ENCODE measurements around the gene CLDN1.

Gene CLDN1

GRCh38 chr3:190345027-190345821, 23.0 kb upstream of the CLDN1 start:
- H3K36me3 Mint-ChIP-seq (ENCODE audit: low read depth): no peaks in the 10 kb centered on the region
- ATAC-seq (no peak), DNase-seq (no peak)
- H3K27ac Mint-ChIP-seq: no peak overlapping the region
- H3K27me3 Mint-ChIP-seq: peaks cover 16% of the 10 kb centered on the region
- H3K9me3 Mint-ChIP-seq: peaks cover 12% of the 10 kb centered on the region
- H3K4me3 Mint-ChIP-seq: no peak overlapping the region
- H3K4me1 Mint-ChIP-seq: no peaks in the 10 kb centered on the region

DNA sequence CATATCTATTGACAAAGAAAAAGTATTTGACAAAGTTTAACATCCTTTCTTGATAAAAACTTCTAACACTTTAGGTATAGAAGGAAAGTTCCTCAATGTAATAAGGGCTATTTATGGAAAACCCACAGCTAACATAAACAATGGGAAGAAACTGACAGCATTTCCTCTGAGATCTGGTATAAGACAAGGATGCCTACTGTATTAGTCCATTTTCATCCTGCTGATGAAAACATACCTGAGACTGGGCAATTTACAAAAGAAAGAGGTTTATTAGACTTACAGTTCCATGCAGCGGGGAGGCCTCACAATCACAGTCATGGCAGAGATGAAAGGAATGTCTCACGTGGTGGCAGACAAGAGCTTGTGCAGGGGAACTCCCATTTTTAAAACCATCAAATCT, 17.8 kb upstream of the CLDN1 start:
- Mint-ChIP-seq H3K27me3 (peaks cover 7% of the 10 kb centered on the region), H3K27ac (no peak overlapping the region), H3K4me3 (no peak overlapping the region), H3K36me3 (ENCODE audit: low read depth) (no peaks in the 10 kb centered on the region), H3K4me1 (no peaks in the 10 kb centered on the region), H3K9me3 (peaks cover 8% of the 10 kb centered on the region)
- ATAC-seq: no peak
- no peak for DNase-seq

- H3K36me3 Mint-ChIP-seq (ENCODE audit: low read depth): no peaks in the 10 kb centered on the region
- peaks cover 8% of the 10 kb centered on the region for H3K9me3 Mint-ChIP-seq
- H3K4me3 Mint-ChIP-seq: no peak overlapping the region
- peak; percentile 57 for ATAC-seq
- DNase-seq: no peak
- no peak overlapping the region for H3K27ac Mint-ChIP-seq
- no peaks in the 10 kb centered on the region for H3K4me1 Mint-ChIP-seq
- peaks cover 8% of the 10 kb centered on the region for H3K27me3 Mint-ChIP-seq
Observed at GRCh38 chr3:190339130-190339529, 16.9 kb upstream of the CLDN1 start.

DNA sequence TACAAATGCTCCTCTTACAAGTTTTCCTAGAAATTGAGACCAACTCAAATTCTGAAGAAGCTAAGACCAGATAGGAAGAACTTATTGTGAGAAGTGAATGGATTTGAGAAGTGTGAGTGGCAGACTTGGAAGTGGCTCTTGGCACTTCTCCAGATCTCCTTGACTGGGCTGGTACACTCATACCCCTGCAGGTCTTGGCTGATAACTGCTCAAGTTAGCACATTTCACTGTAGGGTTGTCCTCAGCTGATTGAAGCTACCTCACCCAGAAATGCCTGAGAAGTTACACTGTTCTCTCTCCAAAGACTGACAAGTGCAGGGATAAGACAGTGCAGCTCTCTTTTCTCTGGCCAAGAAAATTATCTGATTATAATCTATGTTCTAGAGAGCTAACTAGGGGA, 16.5 kb upstream of the CLDN1 start:
- no peaks in the 10 kb centered on the region for H3K4me1 Mint-ChIP-seq
- no peak overlapping the region for H3K4me3 Mint-ChIP-seq
- ATAC-seq (no peak), DNase-seq (no peak)
- no peaks in the 10 kb centered on the region for H3K36me3 Mint-ChIP-seq (ENCODE audit: low read depth)
- no peak overlapping the region for H3K27ac Mint-ChIP-seq
- peaks cover 9% of the 10 kb centered on the region for H3K27me3 Mint-ChIP-seq
- peaks cover 8% of the 10 kb centered on the region for H3K9me3 Mint-ChIP-seq

GRCh38 chr3:190337301-190337700, 15.1 kb upstream of the CLDN1 start:
- DNase-seq: no peak
- Mint-ChIP-seq H3K4me3 (no peak overlapping the region), H3K36me3 (ENCODE audit: low read depth) (no peaks in the 10 kb centered on the region), H3K4me1 (no peaks in the 10 kb centered on the region), H3K27ac (no peak overlapping the region), H3K27me3 (peaks cover 2% of the 10 kb centered on the region), H3K9me3 (peaks cover 8% of the 10 kb centered on the region)
- no peak for ATAC-seq

- Mint-ChIP-seq H3K4me1 (no peaks in the 10 kb centered on the region), H3K36me3 (ENCODE audit: low read depth) (no peaks in the 10 kb centered on the region), H3K4me3 (no peak overlapping the region), H3K9me3 (peaks cover 8% of the 10 kb centered on the region), H3K27me3 (peaks cover 2% of the 10 kb centered on the region), H3K27ac (no peak overlapping the region)
- DNase-seq (no peak), ATAC-seq (no peak)
Observed at GRCh38 chr3:190336516-190337189, 14.4 kb upstream of the CLDN1 start.

- no peak for ATAC-seq
- no peak overlapping the region for H3K4me3 Mint-ChIP-seq
- no peaks in the 10 kb centered on the region for H3K9me3 Mint-ChIP-seq
- no peaks in the 10 kb centered on the region for H3K36me3 Mint-ChIP-seq (ENCODE audit: low read depth)
- no peaks in the 10 kb centered on the region for H3K4me1 Mint-ChIP-seq
- DNase-seq: no peak
- peaks cover 10% of the 10 kb centered on the region for H3K27me3 Mint-ChIP-seq
- H3K27ac Mint-ChIP-seq: no peak overlapping the region
Observed at GRCh38 chr3:190333961-190334360, 11.7 kb upstream of the CLDN1 start.

GRCh38 chr3:190330936-190331734, 8.9 kb upstream of the CLDN1 start:
- no peak overlapping the region for H3K4me3 Mint-ChIP-seq
- ATAC-seq: no peak

DNA sequence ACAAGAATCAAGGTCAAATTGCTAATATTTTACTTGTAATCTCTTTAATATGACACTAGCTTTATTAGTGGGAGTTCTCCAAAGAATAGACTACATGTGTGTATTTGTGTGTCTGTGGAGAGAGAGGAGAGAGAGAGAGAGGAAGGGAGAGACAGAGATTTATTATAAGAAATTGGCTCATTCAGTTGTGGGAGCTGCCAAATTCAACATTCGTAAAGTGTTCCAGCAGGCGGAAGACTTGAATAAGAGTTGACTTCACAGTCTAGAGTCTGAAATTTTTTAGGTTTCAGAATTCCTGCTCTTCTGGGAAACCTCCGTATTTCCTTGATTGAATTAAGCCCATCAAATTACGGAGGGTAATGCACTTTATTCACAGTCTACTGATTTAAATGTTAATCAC, 4.7 kb upstream of the CLDN1 start:
- Mint-ChIP-seq H3K27me3 (peaks cover 47% of the 10 kb centered on the region), H3K4me1 (peaks cover 13% of the 10 kb centered on the region), H3K9me3 (no peaks in the 10 kb centered on the region), H3K27ac (no peak overlapping the region), H3K36me3 (ENCODE audit: low read depth) (no peaks in the 10 kb centered on the region), H3K4me3 (no peak overlapping the region)
- DNase-seq (no peak), ATAC-seq (no peak)

More at GRCh38 chr3:190330936-190331734, 8.9 kb upstream of the CLDN1 start:
- H3K27me3 Mint-ChIP-seq: peaks cover 24% of the 10 kb centered on the region
- H3K36me3 Mint-ChIP-seq (ENCODE audit: low read depth): no peaks in the 10 kb centered on the region
- no peak overlapping the region for H3K27ac Mint-ChIP-seq
- H3K9me3 Mint-ChIP-seq: no peaks in the 10 kb centered on the region
- H3K4me1 Mint-ChIP-seq: peaks cover under 1% of the 10 kb centered on the region
- DNase-seq: no peak

GRCh38 chr3:190326361-190326760, 4.1 kb upstream of the CLDN1 start:
- ATAC-seq (no peak), DNase-seq (no peak)
- Mint-ChIP-seq H3K4me3 (no peak overlapping the region), H3K4me1 (peaks cover 15% of the 10 kb centered on the region), H3K36me3 (ENCODE audit: low read depth) (no peaks in the 10 kb centered on the region), H3K27me3 (peaks cover 52% of the 10 kb centered on the region), H3K27ac (no peak overlapping the region), H3K9me3 (no peaks in the 10 kb centered on the region)

DNA sequence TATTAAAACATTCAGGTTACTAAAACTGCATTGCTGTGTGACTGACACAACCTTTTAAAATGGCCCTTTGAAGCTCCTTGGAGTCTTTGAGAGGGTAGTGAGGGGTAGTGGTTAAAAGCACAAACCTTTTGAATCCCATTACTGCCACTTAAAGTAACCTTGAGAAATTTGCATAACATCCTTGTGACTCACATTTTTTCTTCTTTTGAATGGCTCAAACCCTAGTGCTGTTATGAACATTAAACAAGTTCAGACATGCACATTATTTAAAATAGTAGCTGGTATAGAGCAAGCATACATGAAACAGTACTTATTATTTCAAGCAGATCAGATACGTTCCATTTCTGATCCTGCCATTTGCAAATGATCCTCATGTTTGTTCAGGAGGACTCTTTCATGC, 3.7 kb upstream of the CLDN1 start:
- no peak for ATAC-seq
- Mint-ChIP-seq H3K4me1 (peaks cover 18% of the 10 kb centered on the region), H3K36me3 (ENCODE audit: low read depth) (no peaks in the 10 kb centered on the region), H3K27me3 (peaks cover 55% of the 10 kb centered on the region), H3K9me3 (no peaks in the 10 kb centered on the region), H3K27ac (no peak overlapping the region), H3K4me3 (no peak overlapping the region)
- DNase-seq: no peak

- H3K27me3 Mint-ChIP-seq: peaks cover 46% of the 10 kb centered on the region
- DNase-seq (no peak), ATAC-seq (no peak)
- H3K36me3 Mint-ChIP-seq (ENCODE audit: low read depth): no peaks in the 10 kb centered on the region
- H3K9me3 Mint-ChIP-seq: no peaks in the 10 kb centered on the region
- H3K4me1 Mint-ChIP-seq: peaks cover 38% of the 10 kb centered on the region
- no peak overlapping the region for H3K27ac Mint-ChIP-seq
- H3K4me3 Mint-ChIP-seq: peak overlapping the region; percentile 37
Observed at GRCh38 chr3:190323246-190323626, 990 bp upstream of the CLDN1 start.

DNA sequence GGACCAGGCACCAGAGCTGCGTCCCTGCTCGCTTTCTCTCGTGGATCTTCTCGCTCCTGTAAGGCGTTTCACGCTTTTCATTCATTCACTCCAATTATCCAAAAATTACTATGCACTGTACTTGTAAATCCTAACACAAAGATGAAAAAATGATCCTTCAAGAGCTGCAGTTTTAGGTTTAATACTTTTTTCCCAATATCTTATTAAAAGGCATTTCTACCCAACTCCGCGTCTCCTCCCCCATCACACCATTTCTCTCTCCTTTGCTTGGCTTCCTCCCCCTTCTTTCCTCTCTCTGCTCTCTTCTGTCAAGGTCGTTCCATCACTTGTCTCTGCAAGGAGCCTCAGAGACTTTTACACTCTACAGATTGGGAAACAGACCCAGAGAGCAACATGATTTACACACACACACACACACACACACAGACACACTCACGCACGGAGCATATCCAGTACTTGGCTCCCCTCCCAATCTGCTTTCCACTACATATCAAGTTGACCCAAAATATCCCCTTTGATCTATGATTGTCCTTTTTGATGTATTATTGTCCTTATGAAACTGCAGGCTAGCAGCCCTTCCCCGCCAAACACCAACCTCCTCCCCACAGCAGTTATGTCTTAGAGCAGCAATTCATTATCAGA, 479 bp upstream of the CLDN1 start:
- peaks cover 38% of the 10 kb centered on the region for H3K4me1 Mint-ChIP-seq
- H3K27ac Mint-ChIP-seq: no peak overlapping the region
- H3K36me3 Mint-ChIP-seq (ENCODE audit: low read depth): no peaks in the 10 kb centered on the region

GRCh38 chr3:190320594-190321362, 1.5 kb downstream of the CLDN1 start:
- no peak for DNase-seq
- Mint-ChIP-seq H3K4me3 (peak overlapping the region; percentile 5), H3K27ac (no peak overlapping the region)

More for the DNA sequence above, 479 bp upstream of the CLDN1 start:
- ATAC-seq (no peak), DNase-seq (no peak)
- Mint-ChIP-seq H3K27me3 (peaks cover 46% of the 10 kb centered on the region), H3K4me3 (peak overlapping the region; percentile 37), H3K9me3 (no peaks in the 10 kb centered on the region)

More at GRCh38 chr3:190320594-190321362, 1.5 kb downstream of the CLDN1 start:
- Mint-ChIP-seq H3K4me1 (peaks cover 35% of the 10 kb centered on the region), H3K27me3 (peaks cover 39% of the 10 kb centered on the region), H3K9me3 (no peaks in the 10 kb centered on the region), H3K36me3 (ENCODE audit: low read depth) (no peaks in the 10 kb centered on the region)
- ATAC-seq: no peak

All from activated naive CD8-positive, alpha-beta T cell treated with anti-CD3 and anti-CD28 coated beads, Interleukin-2, amount 50 U/mL, for 24 hours (primary cell).